HepG2 (cell line): ENCODE results near the gene NR1H2. TPM values are rescaled to one million over a fixed set of nuclear protein-coding genes. Genes with fewer than 3 reads are reported as not detected.

Experiments
- ATAC-seq: fragments of 200-7000 bp; cut with Tn5 transposase; 3 replicates; pipeline ENCODE4 v1.9.1; 2020; ENCODE audit warnings: mild to moderate bottlenecking, moderate library complexity
- BruUV-seq: library from RNA; stranded (reverse); fragments of 400-500 nt; replicated peaks from 2 replicates; lab custom pipeline; 2021; lab: Mats Ljungman, UMichigan
- CTCF ChIA-PET: fragments of 300-600 bp; formaldehyde crosslinking; extraction: SDS; loops from one replicate; lab custom pipeline; 2021; ENCODE audit warnings: low total read pairs, inconsistent platforms, low intra/inter-chr PET ratio; lab: Yijun Ruan, JAX
- POLR2A ChIA-PET: fragments of 350-600 bp; sonication (Branson Sonifier 250); formaldehyde crosslinking; loops from one replicate; lab custom pipeline; 2020; ENCODE audit warnings: antibody characterized with exemption, inconsistent platforms; lab: Yijun Ruan, JAX
- DNase-seq: peaks from one replicate; pipeline ENCODE4 v3.0.0-alpha.2; 2015; ENCODE audit warnings: low spot score
- FAIRE-seq: peaks from 3 replicates; lab custom pipeline; 2011; peaks lifted over from hg19 to GRCh38; lab: Jason Lieb, UNC
- H2AFZ ChIP-seq: one replicate; pipeline ENCODE4 v1.6.1; 2011; ENCODE audit warnings: low read length, inconsistent platforms
- H3K27ac ChIP-seq: fragments of 300-600 bp; 3 replicates; pipeline ENCODE4 v1.8.0; 2011; ENCODE audit warnings: mixed run types, mild to moderate bottlenecking, mixed read lengths, low read length, inconsistent platforms; ENCODE audit not compliant: insufficient read depth; ENCODE audit errors: extremely low read length
- H3K27me3 ChIP-seq, 2 experiments: fragments of 200-600 bp in 1 of 2; 2 replicates in 1 of 2; 3 replicates in 1 of 2; pipeline versions ENCODE4 v1.6.0 to v1.8.0; 2011; ENCODE audit warnings: low read length in 2 of 2, mild to moderate bottlenecking in 2 of 2, moderate library complexity in 2 of 2, inconsistent platforms in 1 of 2; ENCODE audit not compliant: insufficient read depth in 2 of 2, control insufficient read depth in 1 of 2
- H3K36me3 ChIP-seq, 2 experiments: fragments of 200-600 bp in 1 of 2; replicated peaks in 1 of 2; 2 replicates in 1 of 2; 3 replicates in 1 of 2; pipeline versions ENCODE4 v1.5.1 to v1.8.0; 2011; ENCODE audit warnings: low read length in 2 of 2, inconsistent platforms in 1 of 2; ENCODE audit not compliant: insufficient read depth in 2 of 2, control insufficient read depth in 1 of 2
- H3K4me1 ChIP-seq: 2 replicates; pipeline ENCODE4 v1.5.1; 2012; ENCODE audit warnings: low read length, inconsistent platforms; ENCODE audit not compliant: insufficient read depth
- H3K4me2 ChIP-seq: 2 replicates; pipeline ENCODE4 v1.6.0; 2011; ENCODE audit warnings: low read depth, low read length, inconsistent platforms
- H3K4me3 ChIP-seq, 3 experiments: fragments of 200-600 bp in 1 of 3; sonication (generic), shearing (Covaris generic) in 1 of 3; replicated peaks in 1 of 3; 2 replicates each; pipeline ENCODE4 v1.5.1; 2011 to 2016; ENCODE audit warnings: low read length in 3 of 3, inconsistent platforms in 2 of 3, low read depth in 2 of 3, mild to moderate bottlenecking in 2 of 3, control low read depth in 1 of 3, mixed read lengths in 1 of 3; ENCODE audit not compliant: insufficient read depth in 1 of 3
- H3K79me2 ChIP-seq: one replicate; pipeline ENCODE4 v1.6.1; 2011; ENCODE audit warnings: low read length, inconsistent platforms; ENCODE audit not compliant: insufficient read depth
- H3K9ac ChIP-seq: 2 replicates; pipeline ENCODE4 v1.6.0; 2011; ENCODE audit warnings: mild to moderate bottlenecking, low read depth, low read length, inconsistent platforms; ENCODE audit not compliant: insufficient read depth
- H3K9me3 ChIP-seq: 2 replicates; pipeline ENCODE4 v1.5.1; 2012; ENCODE audit warnings: mild to moderate bottlenecking, low read length
- H4K20me1 ChIP-seq: 2 replicates; pipeline ENCODE4 v1.6.0; 2011; ENCODE audit warnings: inconsistent platforms, mild to moderate bottlenecking, low read length, moderate library complexity; ENCODE audit not compliant: insufficient read depth
- AKAP8 ChIP-seq: sonication (generic); formaldehyde crosslinking; IDR thresholded peaks from 2 replicates; pipeline ENCODE4 v1.5.1; 2020; ENCODE audit warnings: mild to moderate bottlenecking, missing genetic modification reagents
- U2AF1 ChIP-seq: fragments of 200-400 bp; formaldehyde crosslinking; optimal IDR thresholded peaks from 2 replicates; pipeline ENCODE3; 2017; ENCODE audit warnings: mild to moderate bottlenecking, low read depth, low read length
- ZNF567 ChIP-seq: sonication (generic); formaldehyde crosslinking; IDR thresholded peaks from 2 replicates; pipeline ENCODE4 v1.8.1; 2023; ENCODE audit warnings: mild to moderate bottlenecking, missing genetic modification reagents, borderline replicate concordance
- ZNF629 ChIP-seq: sonication (generic); formaldehyde crosslinking; conservative IDR thresholded peaks from 2 replicates; pipeline ENCODE4 v1.5.0; 2020; ENCODE audit warnings: missing genetic modification reagents
- WGBS: methylation state at CpG from one replicate; pipeline ENCODE4 v1.1.6; 2017; ENCODE audit warnings: low lambda C conversion rate; 5-methylcytosine and 5-hydroxymethylcytosine counted together
- in situ Hi-C: cut with HindIII; loops from 2 replicates; pipeline ENCODE4 v1.10.0; 2017; ENCODE audit warnings: low pct_unique_long_range_greater_than_20kb; ENCODE audit not compliant: extremely low pct_ligation_motif_present
- intact Hi-C: fragments of 100-400 bp; cut with micrococcal nuclease; formaldehyde crosslinking; loops from one replicate; pipeline ENCODE4 v1.10.0; 2022; ENCODE audit not compliant: unreplicated experiment
- polyA plus RNA-seq, 8 experiments: library from polyadenylated mRNA; depleted of rRNA in 3 of 8; stranded (reverse) in 7 of 8; unstranded in 1 of 8; fragments of >200 nt; fragmentation: Illumina TruSeq in 4 of 8; extraction: Trizol in 4 of 8; gene quantifications; 2 replicates each; pipeline versions ENCODE4 v1.2.1 to v1.2.3, GENCODE V29; 2011 to 2016; ENCODE audit warnings: low read depth in 4 of 8, missing spikeins in 1 of 8, mixed read lengths in 1 of 8; ENCODE audit not compliant: insufficient read depth in 1 of 8
- total RNA-seq, 5 experiments: library from RNA; depleted of rRNA; stranded (reverse); fragments of >200 nt; fragmentation: Illumina TruSeq; extraction: Trizol; gene quantifications; 2 replicates each; pipeline ENCODE4 v1.2.3, GENCODE V29; 2016; ENCODE audit warnings: low read depth in 1 of 5

Gene NR1H2
- total and polyA plus RNA-seq, 2 of the 13 experiments (the other 11 are each of a cell fraction or from before 2014, with no cell fraction given): 10.3 to 13.5 TPM

DNA sequence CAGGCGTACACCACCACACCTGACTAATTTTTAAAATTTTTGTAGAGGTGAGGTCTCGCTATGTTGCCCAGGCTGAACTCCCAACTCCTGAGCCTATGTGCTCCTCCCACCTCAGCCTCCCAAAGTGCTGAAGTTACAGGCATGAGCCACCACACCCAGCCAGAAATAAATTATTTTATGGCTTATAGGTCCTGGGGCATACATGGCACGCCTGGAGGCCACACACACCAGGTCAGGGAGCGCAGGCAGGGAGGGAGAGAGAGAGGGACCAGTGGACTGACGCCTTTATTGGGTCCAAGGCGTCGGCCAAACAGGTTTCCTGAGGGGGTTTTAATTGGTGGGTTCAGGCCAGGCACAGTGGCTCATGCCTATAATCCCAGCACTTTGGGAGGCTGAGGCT is 49.3 kb downstream of the NR1H2 start:
- CTCF ChIA-PET: no interaction called here

DNA sequence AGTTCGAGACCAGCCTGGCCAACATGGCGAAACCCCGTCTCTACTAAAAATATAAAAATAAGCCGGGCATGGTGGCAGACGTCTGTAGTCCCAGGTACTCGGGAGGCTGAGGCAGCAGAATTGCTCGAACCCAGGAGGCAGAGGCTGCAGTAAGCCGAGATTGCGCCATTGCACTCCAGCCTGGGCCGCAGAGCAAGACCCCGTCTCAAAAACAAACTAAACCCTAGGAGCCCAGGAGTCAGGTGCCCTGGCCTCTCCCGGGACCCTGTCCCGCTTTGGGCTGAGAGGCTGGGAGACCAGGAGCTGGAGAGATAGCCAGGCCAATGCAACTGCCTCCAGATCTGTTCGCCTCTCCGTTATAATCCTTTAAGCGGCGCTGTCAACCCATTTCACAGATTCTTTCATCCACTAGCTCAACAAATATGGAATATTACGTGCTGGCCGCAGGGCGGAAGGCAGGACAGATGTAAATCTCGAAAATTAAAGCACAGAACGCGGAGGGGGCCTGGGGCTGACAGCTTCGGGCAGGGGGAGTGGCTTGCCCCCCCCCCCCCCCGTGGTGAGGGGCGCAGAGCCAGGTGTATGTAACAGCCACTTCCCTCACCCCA is 51.2 kb downstream of the NR1H2 start:
- no peak overlapping the region for H3K9ac ChIP-seq
- no peak overlapping the region for H3K4me3 ChIP-seq
- POLR2A ChIA-PET: no interaction called here
- H2AFZ ChIP-seq: no peak overlapping the region
- no peaks in the 10 kb centered on the region for H3K9me3 ChIP-seq
- H3K4me2 ChIP-seq: no peak overlapping the region
- ATAC-seq (no peak), FAIRE-seq (no peak), DNase-seq (no peak)
- no peaks in the 10 kb centered on the region for H4K20me1 ChIP-seq
- TF ChIP-seq ZNF629 (CRISPR knock-in tag): 0 out of 2 replicates have a peak, but pooled peaks have one; percentile 8
- no peak for TF ChIP-seq AKAP8
- TF ChIP-seq ZNF567 (CRISPR knock-in tag): no peak
- no peak overlapping the region for H3K27ac ChIP-seq
- no peaks in the 10 kb centered on the region for H3K79me2 ChIP-seq
- CTCF ChIA-PET: no interaction called here
- peaks cover 4 to 16% of the 10 kb centered on the region in 2 experiments; a peak in 4 of 5 replicates for H3K27me3 ChIP-seq
- in situ Hi-C loops: no loop called here
- H3K4me1 ChIP-seq: peaks cover 24% of the 10 kb centered on the region
- no peaks in the 10 kb centered on the region for H3K36me3 ChIP-seq
- intact Hi-C loops: no loop called here
- no TSS peak for BruUV-seq
- WGBS: 69% methylated on average over 20 of the region's 26 CpGs

More for the DNA sequence above, 49.3 kb downstream of the NR1H2 start:
- H3K79me2 ChIP-seq: no peaks in the 10 kb centered on the region
- intact Hi-C loops: no loop called here
- no peak overlapping the region for H3K4me2 ChIP-seq
- DNase-seq (no peak), FAIRE-seq (no peak)
- POLR2A ChIA-PET: no interaction called here
- H3K27ac ChIP-seq: no peak overlapping the region
- WGBS: 64% methylated on average over 5 of the region's 7 CpGs
- no peak overlapping the region for H3K9ac ChIP-seq
- no TSS peak for BruUV-seq
- TF ChIP-seq U2AF1: no peak
- TF ChIP-seq, all 625 proteins: peak for 0
- Histone ChIP-seq H3K4me3 (no peak overlapping the region), H3K36me3 (no peaks in the 10 kb centered on the region), H3K27me3 (peaks cover 0 to 6% of the 10 kb centered on the region in 2 experiments; a peak in 4 of 5 replicates), H2AFZ (no peak overlapping the region), H3K9me3 (no peaks in the 10 kb centered on the region), H3K4me1 (peaks cover 19% of the 10 kb centered on the region), H4K20me1 (no peaks in the 10 kb centered on the region)
- no peak for ATAC-seq
- in situ Hi-C loops: no loop called here
